Lower leg skin (tissue), 4 donors: Measurements from ENCODE around the gene PRSS1. TPM values are rescaled to one million over a fixed set of nuclear protein-coding genes. Genes with fewer than 3 reads are reported as not detected.

Source experiments
- DNase-seq, 2 donors: peaks; one replicate each; pipeline ENCODE4 v3.0.0-alpha.2; 2019; ENCODE audit warnings: low spot score in 2 of 2
- H3K4me3 ChIP-seq: fragments of 200-600 bp; sonication (generic); 2 replicates; pipeline ENCODE4 v1.5.1; 2017; ENCODE audit warnings: mild to moderate bottlenecking, low read depth; ENCODE audit not compliant: poor library complexity, severe bottlenecking
- POLR2A ChIP-seq, 2 donors: fragments of 450-650 bp; IDR thresholded peaks; one replicate each; pipeline ENCODE4 v1.6.1; 2016 to 2017; ENCODE audit warnings: antibody characterized with exemption in 2 of 2, mild to moderate bottlenecking in 1 of 2, moderate library complexity in 1 of 2
- WGBS, 2 donors: methylation state at CpG; one replicate each; pipeline ENCODE4 v1.1.5; 2018; 5-methylcytosine and 5-hydroxymethylcytosine counted together
- intact Hi-C: fragments of 100-400 bp; cut with DNase I; formaldehyde crosslinking; loops from one replicate; pipeline ENCODE4 v1.15.0; 2023; ENCODE audit warnings: low total_unique reads
- total RNA-seq, 4 donors: library from RNA; depleted of rRNA; stranded (reverse); fragments of >200 nt; gene quantifications; one replicate each; pipeline ENCODE4 v1.1.0, GENCODE V29; 2016
- TF ChIP-seq, protein P1 (sequence below), 3 donors: fragments of 450-650 bp; IDR thresholded peaks; one replicate each; pipeline ENCODE4 v1.5.1; 2016; ENCODE audit warnings: antibody characterized with exemption in 3 of 3, mild to moderate bottlenecking in 3 of 3, moderate library complexity in 2 of 3

Gene PRSS1
- total RNA-seq, 4 donors from 2014 or later, result 3.0 TPM; not detected in 3

DNA sequence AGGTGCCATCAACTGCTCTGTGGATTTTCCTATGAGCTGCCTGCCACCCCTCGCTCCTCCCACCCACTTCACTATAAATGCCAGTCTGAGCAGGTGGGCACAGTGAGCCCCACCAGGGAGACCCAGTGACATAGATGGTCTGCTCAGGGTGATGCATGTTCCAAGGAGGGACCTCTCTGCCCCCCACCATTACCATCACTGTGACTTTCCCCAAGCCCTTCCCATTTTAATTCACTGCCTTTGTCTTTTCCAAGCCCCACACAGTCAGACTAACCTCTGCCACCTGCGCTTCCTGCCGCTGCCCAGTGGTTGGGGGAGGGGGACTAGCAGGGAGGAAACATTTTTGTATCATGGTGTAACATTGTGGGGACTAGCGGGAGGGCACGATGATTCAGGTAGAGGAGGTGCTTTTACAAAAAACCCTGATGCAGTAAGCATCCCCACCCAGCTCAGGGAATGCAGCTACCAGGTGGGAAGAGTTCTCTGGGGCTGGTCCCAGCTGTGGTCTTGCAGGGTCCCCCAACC is 46.1 kb downstream of the PRSS1 start:
- no peak overlapping the region for H3K4me3 ChIP-seq
- DNase-seq, result peak in 1 of 2 donors; percentile 60
- TF ChIP-seq, protein P1, sequence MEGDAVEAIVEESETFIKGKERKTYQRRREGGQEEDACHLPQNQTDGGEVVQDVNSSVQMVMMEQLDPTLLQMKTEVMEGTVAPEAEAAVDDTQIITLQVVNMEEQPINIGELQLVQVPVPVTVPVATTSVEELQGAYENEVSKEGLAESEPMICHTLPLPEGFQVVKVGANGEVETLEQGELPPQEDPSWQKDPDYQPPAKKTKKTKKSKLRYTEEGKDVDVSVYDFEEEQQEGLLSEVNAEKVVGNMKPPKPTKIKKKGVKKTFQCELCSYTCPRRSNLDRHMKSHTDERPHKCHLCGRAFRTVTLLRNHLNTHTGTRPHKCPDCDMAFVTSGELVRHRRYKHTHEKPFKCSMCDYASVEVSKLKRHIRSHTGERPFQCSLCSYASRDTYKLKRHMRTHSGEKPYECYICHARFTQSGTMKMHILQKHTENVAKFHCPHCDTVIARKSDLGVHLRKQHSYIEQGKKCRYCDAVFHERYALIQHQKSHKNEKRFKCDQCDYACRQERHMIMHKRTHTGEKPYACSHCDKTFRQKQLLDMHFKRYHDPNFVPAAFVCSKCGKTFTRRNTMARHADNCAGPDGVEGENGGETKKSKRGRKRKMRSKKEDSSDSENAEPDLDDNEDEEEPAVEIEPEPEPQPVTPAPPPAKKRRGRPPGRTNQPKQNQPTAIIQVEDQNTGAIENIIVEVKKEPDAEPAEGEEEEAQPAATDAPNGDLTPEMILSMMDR (IDR thresholded peaks at IDR 0.05), result no peak
- TF ChIP-seq POLR2A (IDR thresholded peaks at IDR 0.05), result no peak
- 53 to 57% methylated on average over 5 of the region's 5 CpGs for WGBS, 2 donors
- intact Hi-C loops, result no loop called here

DNA sequence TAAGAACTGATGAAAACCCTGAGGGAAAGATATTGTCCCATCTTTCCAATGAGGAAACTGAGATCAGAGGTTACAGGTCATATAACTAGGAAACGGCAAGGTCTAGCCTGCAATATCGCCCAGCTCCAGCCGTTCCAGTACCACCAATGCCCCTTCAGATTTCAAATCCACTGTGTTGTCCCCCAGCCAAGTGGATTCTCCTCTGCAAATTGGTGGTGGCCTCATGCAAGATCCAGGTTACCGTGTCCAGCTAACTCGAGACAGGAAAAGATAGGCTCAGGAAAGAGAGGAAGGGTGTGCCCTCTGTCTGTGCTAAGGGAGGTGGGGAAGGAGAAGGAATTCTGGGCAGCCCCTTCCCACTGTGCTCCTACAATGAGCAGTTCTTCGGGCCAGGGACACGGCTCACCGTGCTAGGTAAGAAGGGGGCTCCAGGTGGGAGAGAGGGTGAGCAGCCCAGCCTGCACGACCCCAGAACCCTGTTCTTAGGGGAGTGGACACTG is 46.8 kb downstream of the PRSS1 start:
- DNase-seq, result no peak
- no peak for TF ChIP-seq POLR2A (IDR thresholded peaks at IDR 0.05)
- TF ChIP-seq, protein P1 (IDR thresholded peaks at IDR 0.05), result no peak
- H3K4me3 ChIP-seq, result no peak overlapping the region
- intact Hi-C loops, result no loop called here
- 49 to 51% methylated on average over 9 of the region's 9 CpGs for WGBS, 2 donors

DNA sequence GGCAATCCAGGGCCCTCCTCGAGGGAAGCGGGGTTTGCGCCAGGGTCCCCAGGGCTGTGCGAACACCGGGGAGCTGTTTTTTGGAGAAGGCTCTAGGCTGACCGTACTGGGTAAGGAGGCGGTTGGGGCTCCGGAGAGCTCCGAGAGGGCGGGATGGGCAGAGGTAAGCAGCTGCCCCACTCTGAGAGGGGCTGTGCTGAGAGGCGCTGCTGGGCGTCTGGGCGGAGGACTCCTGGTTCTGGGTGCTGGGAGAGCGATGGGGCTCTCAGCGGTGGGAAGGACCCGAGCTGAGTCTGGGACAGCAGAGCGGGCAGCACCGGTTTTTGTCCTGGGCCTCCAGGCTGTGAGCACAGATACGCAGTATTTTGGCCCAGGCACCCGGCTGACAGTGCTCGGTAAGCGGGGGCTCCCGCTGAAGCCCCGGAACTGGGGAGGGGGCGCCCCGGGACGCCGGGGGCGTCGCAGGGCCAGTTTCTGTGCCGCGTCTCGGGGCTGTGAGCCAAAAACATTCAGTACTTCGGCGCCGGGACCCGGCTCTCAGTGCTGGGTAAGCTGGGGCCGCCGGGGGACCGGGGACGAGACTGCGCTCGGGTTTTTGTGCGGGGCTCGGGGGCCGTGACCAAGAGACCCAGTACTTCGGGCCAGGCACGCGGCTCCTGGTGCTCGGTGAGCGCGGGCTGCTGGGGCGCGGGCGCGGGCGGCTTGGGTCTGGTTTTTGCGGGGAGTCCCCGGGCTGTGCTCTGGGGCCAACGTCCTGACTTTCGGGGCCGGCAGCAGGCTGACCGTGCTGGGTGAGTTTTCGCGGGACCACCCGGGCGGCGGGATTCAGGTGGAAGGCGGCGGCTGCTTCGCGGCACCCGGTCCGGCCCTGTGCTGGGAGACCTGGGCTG is 47.5 kb downstream of the PRSS1 start:
- peak in 1 of 2 donors; percentile 81 for DNase-seq
- H3K4me3 ChIP-seq, result no peak overlapping the region
- intact Hi-C loops, result no loop called here
- WGBS, 2 donors, result 8 to 11% methylated on average over 46 to 48 of the region's 74 CpGs
- no peak for TF ChIP-seq POLR2A (IDR thresholded peaks at IDR 0.05)
- TF ChIP-seq, protein P1 (IDR thresholded peaks at IDR 0.05), result no peak

DNA sequence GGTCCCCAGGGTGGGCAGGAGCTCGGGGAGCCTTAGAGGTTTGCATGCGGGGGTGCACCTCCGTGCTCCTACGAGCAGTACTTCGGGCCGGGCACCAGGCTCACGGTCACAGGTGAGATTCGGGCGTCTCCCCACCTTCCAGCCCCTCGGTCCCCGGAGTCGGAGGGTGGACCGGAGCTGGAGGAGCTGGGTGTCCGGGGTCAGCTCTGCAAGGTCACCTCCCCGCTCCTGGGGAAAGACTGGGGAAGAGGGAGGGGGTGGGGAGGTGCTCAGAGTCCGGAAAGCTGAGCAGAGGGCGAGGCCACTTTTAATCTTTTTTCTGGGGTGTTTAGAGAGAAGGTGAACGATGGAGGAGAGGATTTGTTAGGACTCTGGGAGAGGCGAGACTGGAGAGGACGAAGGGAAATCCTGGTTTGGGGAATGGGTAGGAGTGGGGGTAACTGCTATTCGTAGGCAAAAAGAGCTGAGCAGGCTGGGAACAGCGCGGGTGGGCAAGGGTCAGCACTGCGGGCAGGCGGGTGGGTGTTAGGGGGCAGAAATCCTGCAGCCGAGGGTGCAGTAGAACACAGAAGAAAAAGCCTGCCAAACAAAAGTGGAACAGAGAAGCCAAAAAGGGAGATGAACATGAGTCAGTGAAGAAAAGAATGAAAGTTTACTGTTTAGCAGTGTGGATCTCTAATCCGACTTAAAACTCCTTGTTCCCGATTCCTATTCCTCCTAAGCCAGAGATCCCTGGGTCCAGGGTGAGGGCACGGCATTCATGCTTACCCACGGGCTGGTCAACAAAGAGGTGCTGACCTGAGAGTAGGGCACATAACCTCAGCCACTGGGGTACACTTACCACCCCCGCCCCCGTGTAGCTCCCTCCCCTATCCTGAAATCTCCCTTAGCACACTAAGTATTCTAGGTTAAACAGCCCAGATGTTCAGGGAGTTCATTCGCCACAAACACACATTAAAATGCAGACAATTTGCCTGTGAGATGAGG is 48.4 kb downstream of the PRSS1 start:
- WGBS, 2 donors, result 6 to 7% methylated on average over 24 to 33 of the region's 33 CpGs
- peak in 1 of 2 donors; percentile 77 for DNase-seq
- no peak overlapping the region for H3K4me3 ChIP-seq
- TF ChIP-seq POLR2A (IDR thresholded peaks at IDR 0.05), result no peak
- intact Hi-C loops, result no loop called here

DNA sequence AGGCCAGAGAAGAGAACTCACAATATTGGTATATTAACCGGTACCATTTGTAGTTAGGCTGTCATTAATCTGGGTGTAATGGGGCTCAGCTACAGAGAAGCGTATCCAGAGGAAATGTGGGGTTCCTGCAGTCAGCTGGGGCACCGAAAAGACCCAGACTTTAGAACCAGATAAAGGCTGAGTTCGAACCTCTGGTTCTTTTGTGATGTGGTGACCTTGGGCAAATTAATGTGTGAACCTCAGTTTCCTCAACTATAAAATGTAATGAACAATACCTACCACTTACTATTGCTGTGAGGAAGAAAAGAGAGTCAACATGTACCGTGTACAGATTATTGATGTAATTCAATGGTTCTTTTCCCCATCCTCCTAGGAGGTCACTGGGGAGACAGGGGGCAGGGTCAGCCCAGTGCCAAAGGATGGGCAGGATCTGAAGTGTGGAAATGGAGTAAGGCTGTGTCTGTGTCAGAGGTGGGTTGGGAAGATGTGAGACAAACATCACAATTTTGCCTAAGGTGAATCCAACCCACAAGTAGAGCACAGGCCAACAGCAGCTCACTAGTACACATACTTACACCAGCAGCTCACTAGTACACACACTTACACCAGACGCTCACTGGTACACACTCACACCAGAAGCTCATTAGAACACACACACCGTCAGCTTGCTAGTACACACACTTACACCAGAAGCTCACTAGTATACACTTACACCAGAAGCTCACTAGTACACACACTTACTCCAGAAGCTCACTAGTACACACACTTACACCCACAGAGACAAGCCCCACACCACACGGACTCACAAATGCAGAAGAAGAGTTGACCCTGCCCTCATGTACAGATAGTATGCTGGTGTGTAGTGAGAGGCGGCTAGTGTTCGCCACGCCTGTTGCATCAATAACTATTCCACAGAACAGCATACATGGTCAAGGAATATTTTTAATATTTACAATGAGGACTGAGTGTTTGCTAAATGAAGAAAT is 49.5 kb downstream of the PRSS1 start:
- WGBS, 2 donors, result 87 to 90% methylated on average over 11 of the region's 11 CpGs
- intact Hi-C loops, result no loop called here
- DNase-seq, result peak in 1 of 2 donors; percentile 75
- no peak overlapping the region for H3K4me3 ChIP-seq
- TF ChIP-seq, protein P1 (IDR thresholded peaks at IDR 0.05), result no peak
- no peak for TF ChIP-seq POLR2A (IDR thresholded peaks at IDR 0.05)
